Suppressor macrophage (primary cell): ENCODE results near the gene HOXB13.

Experiments used
- DNase-seq, 4 experiments: peaks; one replicate each; pipeline ENCODE4 v3.0.0-alpha.2; 2020 to 2022

HOXB13 gene

DNA sequence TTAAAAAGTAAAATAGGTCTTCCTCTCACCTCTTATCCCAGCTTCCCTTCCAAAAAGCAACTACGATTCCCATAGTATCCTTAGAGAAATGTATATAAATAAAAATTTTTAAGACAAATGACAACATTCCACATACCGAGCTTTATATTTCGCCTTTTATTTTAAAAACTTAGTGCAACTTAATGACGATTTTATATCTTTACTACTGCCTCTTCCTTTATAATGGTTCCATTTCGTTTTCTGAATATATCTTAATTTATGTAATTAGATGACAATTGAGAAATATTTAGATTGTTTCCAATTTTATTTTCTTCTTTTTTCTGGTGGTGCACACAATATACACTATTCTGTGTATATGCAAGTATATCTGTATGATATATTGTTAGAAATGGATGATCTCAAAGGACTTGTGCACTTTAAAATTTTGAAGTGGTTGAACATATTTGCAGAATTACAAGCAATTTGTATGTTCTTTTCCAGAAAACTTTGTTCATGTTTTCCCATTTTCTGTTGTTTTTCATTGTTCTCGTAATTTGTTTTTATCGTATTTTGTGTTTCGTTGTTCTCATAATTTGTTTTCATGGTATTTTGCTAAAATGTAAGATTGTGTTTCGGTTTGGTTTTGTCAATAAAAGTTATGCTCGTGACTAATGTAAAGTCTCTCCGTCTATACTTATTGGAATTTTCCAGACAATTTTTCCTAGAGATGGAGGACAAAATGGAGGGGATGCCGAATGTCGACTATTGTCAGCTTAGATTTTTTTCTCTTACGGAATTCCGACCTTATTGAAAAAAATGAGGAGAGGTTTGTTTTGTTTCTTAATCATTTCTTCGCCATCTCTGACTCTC, 20.4 kb upstream of the HOXB13 start:
- DNase-seq = no peak

DNA sequence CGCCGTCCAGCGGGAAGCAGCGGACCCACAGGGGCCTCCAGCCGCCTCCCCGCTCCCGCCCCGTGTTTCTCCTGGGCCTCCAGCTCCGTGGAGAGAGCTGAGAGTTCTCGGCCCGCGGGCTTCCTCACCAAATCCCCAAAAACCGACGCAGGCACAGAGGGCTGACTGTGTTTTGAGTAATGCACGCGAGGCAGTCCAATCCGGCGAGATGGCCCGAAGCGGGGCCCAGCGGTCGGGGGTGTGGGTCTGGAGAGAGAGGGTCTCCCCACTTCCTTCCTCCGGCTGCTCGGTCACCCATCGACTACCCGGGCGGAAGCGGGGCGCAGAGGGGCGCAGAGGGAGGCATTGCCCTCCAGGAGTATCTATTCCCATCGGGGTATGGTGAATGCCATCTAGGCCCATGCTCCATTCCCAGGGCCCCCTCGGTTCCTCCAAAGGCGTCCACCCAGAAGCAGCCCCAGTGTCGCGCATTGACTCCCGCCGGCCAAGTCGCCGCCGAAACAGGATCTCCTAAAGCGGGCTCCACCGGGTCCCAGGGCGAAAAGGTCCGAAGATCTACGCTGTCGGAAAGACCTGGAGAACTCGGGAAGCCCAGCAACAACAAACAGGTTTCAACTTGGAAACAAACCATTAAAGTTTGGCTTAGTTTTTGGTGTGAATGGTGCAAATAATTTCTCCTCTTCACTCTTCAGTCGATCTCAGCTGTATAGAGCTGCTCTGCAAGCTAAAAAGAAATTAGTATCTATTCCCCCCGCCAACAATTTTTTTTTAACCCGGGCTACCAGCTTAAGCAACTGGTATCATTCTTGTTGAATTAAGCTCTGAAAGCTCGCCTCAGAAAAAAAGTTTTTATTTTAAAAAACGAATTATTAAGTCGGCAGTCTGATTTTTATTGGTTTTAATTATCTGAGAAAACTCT, 19.2 kb upstream of the HOXB13 start:
- no peak for DNase-seq

DNA sequence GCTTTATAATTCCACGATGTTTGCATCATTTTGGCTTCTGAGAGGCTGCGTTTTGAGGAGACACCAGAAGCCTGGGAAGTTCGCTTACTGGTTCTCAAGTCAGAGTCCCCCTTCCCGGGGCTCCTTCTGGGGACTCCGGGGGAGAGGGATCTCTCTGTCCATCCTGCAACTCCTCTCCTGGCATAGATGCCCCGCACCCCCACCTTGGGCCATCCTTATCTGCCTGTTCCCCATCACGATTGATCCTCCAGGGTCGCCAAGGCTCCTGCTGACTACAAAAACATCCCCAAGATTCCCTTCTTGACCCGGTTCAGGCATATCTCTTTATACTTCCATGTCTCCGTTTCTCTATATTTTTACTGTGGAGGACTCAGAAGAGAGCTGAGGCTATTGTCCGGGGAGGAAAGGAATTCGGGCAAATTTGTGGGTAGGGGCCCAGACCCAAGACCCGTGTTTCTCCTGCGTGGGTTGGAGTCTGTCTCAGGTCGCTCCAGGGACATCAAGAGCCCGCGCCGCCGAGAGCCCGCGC, 18.4 kb upstream of the HOXB13 start:
- no peak for DNase-seq

DNA sequence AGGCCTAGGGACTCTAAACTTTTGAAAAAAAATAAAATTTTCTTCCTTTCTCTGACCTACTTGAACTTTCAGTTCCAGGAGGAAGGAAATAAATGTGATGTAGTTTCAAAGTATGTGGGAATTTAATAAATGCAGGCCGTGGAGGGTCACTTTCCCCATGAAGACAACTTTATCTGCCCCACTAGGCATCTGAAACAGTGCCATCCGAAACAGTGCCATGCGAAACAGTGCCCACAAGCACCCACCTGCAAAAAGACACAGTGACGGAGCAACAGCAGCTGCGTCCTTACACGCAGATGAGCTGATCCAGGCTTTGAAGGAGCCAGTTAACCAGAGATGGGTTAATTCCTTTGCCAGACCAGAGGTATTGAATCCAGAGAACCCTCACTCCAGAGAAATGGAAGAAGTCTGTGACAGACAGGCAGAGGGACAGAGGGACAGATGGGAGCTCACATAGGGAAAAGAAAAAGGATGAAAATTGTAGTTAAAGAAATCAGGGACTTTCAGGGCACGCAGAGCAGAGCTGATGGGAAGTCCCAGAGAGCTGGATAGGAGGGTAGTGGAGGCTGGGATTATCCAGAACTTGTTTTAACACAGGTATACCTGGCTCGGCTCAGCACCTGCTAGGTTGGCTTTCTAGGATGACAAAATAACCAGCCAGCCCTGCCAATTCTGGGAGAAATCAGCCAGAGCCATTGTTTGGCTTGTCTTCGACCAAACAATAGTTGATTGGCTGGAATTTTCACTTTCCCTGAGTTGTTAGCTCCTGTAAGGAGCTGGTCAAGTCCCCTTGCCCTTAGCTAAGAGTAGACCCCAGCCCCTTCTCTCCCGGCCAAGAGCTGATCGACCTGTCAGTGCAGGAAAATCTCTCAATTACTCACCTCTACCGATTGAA, 17.1 kb upstream of the HOXB13 start:
- DNase-seq = no peak

DNA sequence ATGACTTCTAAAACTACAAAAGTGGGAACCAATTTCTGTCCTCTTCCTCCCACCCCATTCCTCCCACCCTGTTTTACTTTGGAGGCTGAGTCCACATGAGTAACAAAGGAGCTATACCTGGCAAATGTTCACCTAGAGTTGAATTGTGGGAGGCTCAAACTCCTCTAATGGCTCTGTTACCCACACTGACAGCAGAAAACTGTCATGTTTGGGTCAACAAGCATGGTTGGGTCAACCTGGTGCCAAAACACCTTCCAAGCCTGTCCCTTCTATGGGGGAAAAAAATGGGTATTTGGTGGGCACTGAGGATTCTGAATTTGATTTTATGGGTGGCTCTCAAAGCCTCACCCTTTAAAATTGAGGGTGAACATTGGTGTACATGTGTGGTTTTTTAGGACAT, 12.0 kb upstream of the HOXB13 start:
- DNase-seq = no peak

DNA sequence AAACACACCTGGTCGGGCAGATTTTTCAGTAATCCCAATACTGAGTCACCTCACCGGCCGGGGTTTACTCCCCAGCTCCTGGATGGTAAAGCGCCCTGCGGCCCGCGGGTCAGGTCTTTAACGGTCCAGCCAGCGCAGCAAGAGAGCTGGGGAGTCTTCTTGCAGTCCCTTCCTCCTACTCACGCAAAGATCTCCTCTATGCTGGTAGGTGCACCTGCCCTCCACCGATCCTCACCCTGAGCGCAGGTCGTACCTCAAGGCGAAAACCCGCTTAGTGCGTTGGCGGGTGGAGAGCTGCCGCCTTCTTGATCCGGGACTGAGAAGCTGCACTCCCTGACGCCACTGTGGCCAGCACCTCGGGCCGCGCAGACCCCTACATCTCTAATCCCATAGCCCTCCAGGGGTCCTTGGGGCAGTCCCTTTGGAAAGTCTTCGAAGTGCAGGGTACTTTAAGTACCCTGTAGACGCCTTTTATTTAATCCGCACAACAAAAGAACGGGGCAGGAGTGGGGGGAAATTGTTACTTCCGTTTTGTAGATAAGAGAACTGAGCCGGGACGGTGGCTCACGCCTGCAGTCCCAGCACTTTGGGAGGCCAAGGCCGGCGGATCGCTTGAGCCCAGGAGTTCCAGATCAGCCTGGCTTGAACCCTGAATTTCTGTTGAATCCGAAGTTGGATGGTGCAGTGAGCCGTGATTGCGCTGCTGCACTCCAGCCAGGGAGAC, 10.4 kb upstream of the HOXB13 start:
- peak in 2 of 4 experiments; percentile 20 to 38 for DNase-seq

DNA sequence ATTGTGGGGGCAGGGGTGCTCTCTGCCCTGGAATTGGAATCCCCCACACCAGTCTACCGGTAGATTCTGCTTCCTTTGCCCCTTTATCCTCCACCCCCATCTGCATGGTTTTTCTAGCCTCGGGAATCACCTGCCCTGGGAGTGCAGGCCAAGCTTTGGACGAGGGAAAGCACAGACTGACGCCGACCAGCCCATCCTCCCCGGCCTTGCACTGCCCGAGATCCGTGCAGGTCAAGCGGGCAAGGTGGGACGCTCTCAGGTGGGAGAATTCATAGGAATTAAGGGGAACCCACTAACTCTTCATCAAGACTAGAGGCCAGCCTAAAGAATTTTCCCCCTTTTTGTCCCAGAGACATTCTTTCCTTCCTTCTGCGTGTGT, 9.9 kb upstream of the HOXB13 start:
- DNase-seq = no peak

DNA sequence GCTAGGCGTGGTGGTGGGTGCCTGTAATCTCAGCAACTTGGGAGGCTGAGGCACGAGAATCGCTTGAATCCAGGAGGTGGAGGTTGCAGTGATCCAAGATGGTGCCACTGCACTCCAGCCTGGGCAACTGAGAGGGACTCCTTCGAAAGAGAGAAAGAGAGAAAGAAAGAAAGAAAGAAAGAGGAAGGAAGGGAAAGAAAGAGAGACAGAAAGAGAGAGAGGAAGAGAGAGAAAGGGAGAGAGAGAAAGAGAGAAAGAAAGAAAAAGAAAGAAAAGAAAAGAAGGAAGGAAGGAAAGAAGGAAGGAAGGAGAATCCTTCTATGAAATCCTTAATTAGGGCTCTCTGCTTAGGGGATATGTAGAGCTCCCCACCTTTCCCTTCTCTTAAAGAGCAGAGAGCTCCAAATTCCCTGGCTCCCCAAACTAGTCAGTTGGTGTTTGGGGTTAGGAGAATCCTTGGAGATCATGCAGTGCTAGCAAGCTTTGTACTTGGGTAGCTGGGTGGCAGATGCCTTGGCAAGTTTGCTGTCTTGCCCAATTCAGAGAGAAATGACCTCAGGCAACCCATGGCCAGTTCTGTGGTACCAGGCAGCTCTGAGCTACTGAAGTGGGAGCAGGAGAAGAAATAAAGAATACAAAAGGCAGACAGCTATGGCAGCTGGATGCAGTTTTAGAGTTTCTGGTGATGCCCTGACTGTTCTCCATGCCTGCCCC, 8.9 kb upstream of the HOXB13 start:
- DNase-seq = no peak

DNA sequence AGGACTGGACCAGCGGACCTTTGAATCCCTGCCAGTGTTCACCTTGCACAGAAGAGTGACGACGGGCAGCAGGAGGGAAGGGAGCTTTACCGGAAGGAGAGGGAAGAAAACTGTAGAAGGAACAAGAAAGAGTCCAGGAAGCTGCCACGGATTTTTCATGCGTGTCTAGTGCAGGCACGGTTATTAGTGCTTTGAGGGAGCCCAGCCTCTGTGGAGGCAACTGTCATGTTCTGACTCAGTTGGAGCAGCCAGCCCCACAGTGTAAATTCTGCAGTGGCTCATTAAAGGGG, 6.5 kb upstream of the HOXB13 start:
- no peak for DNase-seq

DNA sequence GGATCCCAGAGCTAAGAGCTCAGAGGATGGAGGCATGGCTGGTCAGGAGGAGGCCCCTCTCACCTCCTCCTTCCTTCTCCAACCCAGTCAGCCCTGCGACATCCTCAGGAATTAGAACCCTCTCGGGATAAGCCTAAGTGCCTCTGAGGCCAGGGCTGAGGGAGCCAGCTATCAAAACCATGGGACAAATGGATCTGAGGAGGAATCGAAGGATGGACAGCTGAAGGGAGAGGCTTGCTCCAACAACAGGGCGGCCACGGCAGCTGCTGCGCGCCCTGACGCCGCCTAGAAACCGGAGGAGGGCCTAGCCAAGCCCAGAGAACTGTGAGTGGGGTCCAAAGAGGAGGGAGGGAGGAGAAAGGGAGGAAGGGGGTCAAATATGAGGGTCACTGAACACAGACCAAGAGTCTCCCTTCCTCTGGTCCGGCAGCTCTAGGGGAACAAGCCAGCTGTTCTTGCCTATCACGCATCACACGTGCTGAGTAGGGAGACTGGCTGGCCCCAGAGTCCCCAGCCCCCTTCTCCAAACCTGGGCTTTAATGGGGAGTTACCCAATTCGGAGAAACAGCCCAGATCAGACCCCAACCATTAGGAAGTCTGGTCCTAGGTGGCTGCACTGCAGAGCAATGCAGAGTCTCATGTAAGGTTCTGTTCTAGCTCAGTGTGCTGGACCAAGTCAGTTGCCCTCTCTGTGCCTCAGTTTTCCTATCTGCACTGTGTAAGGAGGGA, 5.9 kb upstream of the HOXB13 start:
- no peak for DNase-seq

DNA sequence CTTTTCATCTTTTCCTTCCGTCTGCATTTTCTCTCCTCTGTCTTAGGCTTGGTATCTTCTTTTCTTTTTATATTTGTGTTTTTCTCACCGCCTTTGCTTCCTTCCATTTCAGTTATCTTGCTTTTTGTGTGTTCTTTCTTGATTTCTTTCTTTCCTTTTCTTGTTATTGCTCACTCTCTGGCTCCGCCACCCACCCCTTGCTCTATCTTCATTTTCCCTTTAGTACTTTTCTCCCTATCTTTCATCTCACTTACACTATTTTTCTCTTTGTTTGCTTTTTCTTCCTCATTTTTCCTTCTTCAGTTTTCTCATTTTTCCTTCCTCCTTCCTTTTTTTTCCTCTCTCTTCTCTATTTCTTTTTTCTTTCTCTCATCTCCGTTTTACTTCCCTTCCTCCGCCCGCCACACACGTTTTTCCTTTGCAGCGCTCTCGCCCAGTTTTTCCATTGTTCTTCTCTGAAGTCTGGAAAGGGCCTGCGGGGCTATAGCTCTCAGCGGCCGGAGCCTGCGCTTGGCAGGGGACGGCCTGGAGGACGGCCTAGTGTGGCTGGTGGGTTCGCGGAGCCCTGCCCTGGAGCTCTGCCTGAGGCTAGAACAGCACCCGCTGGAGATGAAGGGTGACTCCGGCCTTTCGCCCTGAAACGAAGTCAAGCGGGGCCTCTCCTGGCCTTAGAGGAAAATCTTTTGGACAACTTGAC, 5.2 kb upstream of the HOXB13 start:
- DNase-seq = no peak

DNA sequence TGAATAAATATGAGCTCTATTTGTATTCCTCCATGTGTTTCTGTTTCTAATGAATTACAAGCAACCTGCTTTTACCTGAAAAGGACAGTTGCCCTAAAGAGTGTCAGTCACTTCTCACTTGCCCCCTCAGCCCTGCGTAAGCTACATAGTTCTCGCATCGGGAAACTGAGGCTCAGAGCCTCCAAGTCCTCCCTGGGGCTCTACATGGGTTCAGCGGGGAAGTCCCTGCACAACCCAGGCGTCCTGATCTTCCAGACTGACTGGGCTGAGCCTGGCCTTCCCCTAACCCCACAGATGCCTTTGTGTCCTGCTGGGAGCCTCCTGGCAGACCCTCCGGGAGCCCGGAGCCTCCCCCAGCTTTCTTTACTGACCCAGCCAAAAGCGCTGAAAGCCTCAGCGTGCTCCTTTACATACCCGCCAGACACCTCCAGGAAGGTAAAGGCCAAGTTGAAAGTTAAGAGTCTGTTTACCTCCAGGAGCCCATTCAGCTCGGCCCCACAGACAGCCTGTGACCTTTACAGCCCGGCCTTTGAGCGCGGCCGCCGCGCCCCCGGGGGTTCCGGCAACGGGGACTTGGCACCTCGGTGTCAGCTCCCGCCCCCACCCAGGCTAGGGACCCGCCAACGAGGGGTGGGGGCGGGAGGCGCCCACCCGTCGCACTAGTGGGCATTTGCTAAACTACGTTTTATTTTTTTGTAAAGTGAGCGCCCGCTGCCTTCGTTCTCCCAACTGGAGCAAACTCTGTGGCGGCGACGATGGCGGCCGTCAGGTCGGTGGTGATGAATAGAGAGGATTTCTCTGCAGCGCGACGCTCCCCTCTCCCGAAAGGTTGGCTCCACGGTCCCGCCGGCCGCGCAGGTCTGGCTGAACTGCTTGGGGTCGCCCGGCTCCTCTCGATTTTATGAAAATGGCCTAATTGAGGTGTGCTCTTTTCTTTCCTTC, 4.4 kb upstream of the HOXB13 start:
- DNase-seq = no peak

DNA sequence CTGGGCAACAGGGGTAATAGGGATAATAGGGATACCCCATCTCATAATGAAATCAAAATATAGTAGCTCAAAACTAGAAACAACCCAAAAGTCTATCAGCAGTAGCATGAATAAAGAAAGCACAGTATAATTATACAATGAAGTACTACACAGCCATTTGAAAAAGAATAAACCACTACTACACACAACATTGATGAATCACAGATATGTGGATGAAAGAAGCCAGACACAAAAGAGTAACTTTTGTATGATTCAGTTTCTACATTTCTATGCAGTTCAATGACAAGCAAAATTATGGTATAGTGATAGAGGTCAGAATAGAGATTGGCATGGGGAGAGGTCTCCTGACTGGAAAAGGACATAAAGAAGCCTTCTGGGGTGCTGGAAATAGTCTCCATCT, 2.8 kb upstream of the HOXB13 start:
- no peak for DNase-seq

DNA sequence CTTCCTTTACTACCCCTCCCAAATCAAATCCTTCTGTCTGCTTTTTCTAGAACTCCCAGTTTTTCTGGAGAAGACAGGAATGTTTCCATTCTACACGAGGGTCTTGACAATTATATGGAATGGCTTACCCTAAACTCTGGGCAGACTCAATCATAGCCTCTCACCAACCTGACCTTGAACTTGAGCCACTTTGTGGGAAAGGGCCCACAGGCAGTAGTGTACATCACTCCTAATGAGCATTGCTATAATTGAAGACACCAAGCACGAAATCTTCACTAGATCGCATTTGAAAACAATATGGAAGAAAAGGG, 1.6 kb upstream of the HOXB13 start:
- DNase-seq = no peak

DNA sequence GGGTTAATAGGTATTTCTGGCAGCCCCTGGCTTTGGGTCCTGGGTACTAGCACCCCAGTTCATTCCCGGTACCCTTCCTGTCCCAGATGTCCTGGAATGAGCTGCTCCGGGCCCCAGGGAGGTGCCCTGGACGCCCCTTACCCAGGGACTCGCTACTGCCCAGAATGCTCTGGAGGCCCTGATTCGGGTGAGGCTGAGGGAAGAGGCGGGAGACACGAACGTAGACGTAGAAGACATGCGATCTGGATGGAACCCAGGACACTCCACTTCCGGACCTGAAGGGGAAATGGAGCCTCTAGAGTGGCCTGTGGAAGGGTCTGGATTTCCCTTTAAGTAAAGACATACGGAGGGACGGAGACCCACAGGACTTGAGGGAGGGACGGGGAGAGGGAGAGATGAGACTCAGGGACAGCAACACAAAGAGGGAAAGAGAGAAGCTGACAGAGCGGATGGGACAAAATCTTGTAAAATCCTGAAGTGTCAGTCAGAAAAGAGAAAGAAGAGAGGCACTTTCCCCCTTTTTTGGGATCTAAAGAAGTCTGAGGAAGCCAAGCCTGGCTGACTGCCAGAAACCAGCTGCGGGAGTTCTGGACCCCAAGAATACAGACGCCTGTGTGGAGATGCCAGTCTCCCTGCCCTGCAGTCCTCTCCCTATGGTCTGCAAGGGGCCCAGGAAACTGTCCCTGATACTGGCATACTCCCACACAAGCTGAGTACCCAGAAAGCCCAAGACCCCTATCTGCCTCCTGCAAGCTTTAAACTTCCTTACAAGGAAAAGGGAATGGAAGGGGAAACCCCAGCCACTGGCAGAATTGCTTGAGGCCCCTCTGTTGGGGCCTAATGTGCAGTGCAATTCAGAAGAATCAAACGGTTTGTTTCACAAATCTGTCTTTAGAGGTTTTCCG, 1.0 kb upstream of the HOXB13 start:
- no peak for DNase-seq

DNA sequence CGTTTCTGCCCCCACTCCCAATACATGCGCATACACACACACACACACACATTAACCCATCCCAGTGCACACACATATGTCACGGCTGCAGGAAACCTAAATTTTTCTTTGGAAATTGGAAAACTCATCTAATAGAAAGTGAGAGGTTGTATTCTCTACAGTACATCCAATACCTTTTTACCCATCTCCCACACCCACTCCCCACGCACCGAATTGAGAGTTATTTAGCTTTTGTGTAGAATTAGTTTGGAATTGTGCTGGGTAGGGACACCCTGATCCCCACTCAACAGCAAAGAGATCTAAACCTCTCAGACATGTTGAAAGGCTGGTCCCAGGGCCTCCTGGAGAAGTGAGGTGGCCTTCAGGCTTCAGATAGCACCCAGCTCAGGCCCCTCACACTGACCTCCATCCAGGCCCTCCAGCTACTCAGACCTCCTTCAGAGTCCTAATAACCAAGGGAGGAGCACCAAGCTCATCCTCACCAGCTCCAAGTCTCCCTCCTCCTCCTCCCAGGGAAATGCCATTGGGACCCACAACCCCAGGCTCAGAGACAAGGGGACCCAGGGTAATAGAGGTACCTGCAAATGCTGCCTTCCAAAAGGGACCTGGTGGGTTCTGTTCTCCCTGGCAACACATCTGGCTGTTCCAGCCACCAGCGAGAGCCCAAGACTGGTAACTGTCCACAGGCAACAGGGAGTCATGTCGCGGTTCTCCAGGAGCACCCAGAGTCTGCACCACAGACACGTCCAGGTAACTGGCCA, 955 bp downstream of the HOXB13 start:
- DNase-seq = no peak

DNA sequence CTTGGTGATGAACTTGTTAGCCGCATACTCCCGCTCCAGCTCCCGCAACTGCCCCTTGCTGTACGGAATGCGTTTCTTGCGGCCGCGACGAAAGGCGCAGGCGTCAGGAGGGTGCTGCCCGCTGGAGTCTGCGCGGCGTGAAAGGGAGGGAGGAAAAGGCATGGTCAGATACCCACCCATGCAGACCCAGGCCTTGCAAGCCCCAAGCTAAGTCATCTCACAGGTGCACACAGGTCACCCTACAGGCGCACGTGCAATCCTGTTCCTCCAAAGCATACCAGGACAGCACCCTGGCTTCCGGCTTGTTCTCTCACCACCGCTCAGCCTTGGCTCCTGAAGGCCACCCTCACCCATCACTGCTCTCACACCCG, 1.6 kb downstream of the HOXB13 start:
- no peak for DNase-seq
